HG03432 (cell line): ENCODE measurements around the gene PCDHA3.
"Not testable (repeated sequence)": the region's sequence is repeated elsewhere in the genome, so short reads cannot be mapped to it uniquely, and the experiment has no call there.

Source experiments
- ATAC-seq: cut with Tn5 transposase; IDR thresholded peaks from one replicate; pipeline ENCODE4 v1.9.1; 2021; ENCODE audit warnings: mild to moderate bottlenecking, moderate library complexity; ENCODE audit not compliant: unreplicated experiment

Gene PCDHA3

GRCh38 chr5:140800816-140801493, at the start of gene PCDHA3:
Gene PCDHA3 (plus strand): TSS chr5:140801057.
- ATAC-seq: no peak

GRCh38 chr5:140753561-140753960, 47.3 kb upstream of the PCDHA3 start:
- no peak for ATAC-seq

- no peak for ATAC-seq
Observed at GRCh38 chr5:140764177-140764973, 36.5 kb upstream of the PCDHA3 start.

GRCh38 chr5:140767444-140767843, 33.4 kb upstream of the PCDHA3 start:
- no peak for ATAC-seq

GRCh38 chr5:140780512-140780911, 20.3 kb upstream of the PCDHA3 start:
- no peak for ATAC-seq

GRCh38 chr5:140785905-140786686, 14.8 kb upstream of the PCDHA3 start, which contains the start of gene PCDHA1:
Gene PCDHA1 (plus strand): TSS chr5:140786140.
- no peak for ATAC-seq

GRCh38 chr5:140787422-140787821, 13.4 kb upstream of the PCDHA3 start:
- not testable (repeated sequence) for ATAC-seq

- not testable (repeated sequence) for ATAC-seq
Observed at GRCh38 chr5:140787849-140788504, 12.9 kb upstream of the PCDHA3 start.

GRCh38 chr5:140791089-140791488, 9.8 kb upstream of the PCDHA3 start:
- no peak for ATAC-seq

- ATAC-seq: no peak
Observed at GRCh38 chr5:140794595-140795258, 6.1 kb upstream of the PCDHA3 start, which contains the start of gene PCDHA2. Gene PCDHA2 (plus strand): TSS chr5:140794852.

GRCh38 chr5:140795259-140795641, 5.6 kb upstream of the PCDHA3 start:
- no peak for ATAC-seq

GRCh38 chr5:140796072-140796717, 4.7 kb upstream of the PCDHA3 start:
- ATAC-seq: not testable (repeated sequence)

- no peak for ATAC-seq
Observed at GRCh38 chr5:140796718-140797095, 4.2 kb upstream of the PCDHA3 start.

- no peak for ATAC-seq
Observed at GRCh38 chr5:140801494-140801841, 611 bp downstream of the PCDHA3 start.

GRCh38 chr5:140802381-140802780, 1.5 kb downstream of the PCDHA3 start:
- ATAC-seq: not testable (repeated sequence)

- ATAC-seq: no peak
Observed at GRCh38 chr5:140802781-140803271, 2.0 kb downstream of the PCDHA3 start.

- no peak for ATAC-seq
Observed at GRCh38 chr5:140806834-140807775, 6.2 kb downstream of the PCDHA3 start, which contains the start of gene PCDHA4. Gene PCDHA4 (plus strand): TSS chr5:140807068.

- ATAC-seq: not testable (repeated sequence)
Observed at GRCh38 chr5:140808241-140808888, 7.5 kb downstream of the PCDHA3 start.
